A549 (cell line): ENCODE measurements around the gene HMG20B. TPM values are rescaled to one million over a fixed set of nuclear protein-coding genes. Genes with fewer than 3 reads are reported as not detected.

ENCODE experiments used
- ATAC-seq, 2 experiments: fragments of 200-7000 bp in 1 of 2; fragments of >200 bp in 1 of 2; cut with Nextera tagmentation in 1 of 2; cut with Tn5 transposase in 1 of 2; 3 replicates each; pipeline versions ENCODE4 v1.8.0 to v1.9.1; 2018 to 2020; ENCODE audit warnings: mild to moderate bottlenecking in 1 of 2, moderate library complexity in 1 of 2
- CTCF ChIA-PET: fragments of 300-600 bp; sonication (Branson Sonifier 250); formaldehyde crosslinking; extraction: SDS; loops from one replicate; lab custom pipeline; 2021; ENCODE audit warnings: antibody characterized with exemption, inconsistent platforms; lab: Yijun Ruan, JAX
- POLR2A ChIA-PET: fragments of 350-600 bp; formaldehyde crosslinking; extraction: SDS; loops from one replicate; lab custom pipeline; 2021; ENCODE audit warnings: antibody characterized with exemption, inconsistent platforms; lab: Yijun Ruan, JAX
- DNase-seq, 2 experiments: peaks; one replicate each; pipeline versions ENCODE4 v3.0.0 to v3.0.0-alpha.2; 2011 to 2016; ENCODE audit warnings: low read depth in 1 of 2, low spot score in 1 of 2
- FAIRE-seq: peaks from 2 replicates; lab custom pipeline; 2011; peaks lifted over from hg19 to GRCh38; lab: Jason Lieb, UNC
- H3K27ac ChIP-seq, 2 experiments: fragments of >200 bp; sonication (Bioruptor Twin); formaldehyde crosslinking; 3 replicates each; pipeline ENCODE4 v1.5.1; 2016 to 2017
- H3K4me1 ChIP-seq: fragments of >200 bp; sonication (Bioruptor Twin); formaldehyde crosslinking; 3 replicates; pipeline ENCODE4 v1.6.1; 2016
- H3K4me2 ChIP-seq: fragments of >200 bp; sonication (Bioruptor Twin); formaldehyde crosslinking; 3 replicates; pipeline ENCODE4 v1.6.1; 2016
- H3K4me3 ChIP-seq: fragments of >200 bp; sonication (Bioruptor Twin); formaldehyde crosslinking; 3 replicates; pipeline ENCODE4 v1.5.1; 2016
- H3K9me3 ChIP-seq: fragments of >200 bp; sonication (Bioruptor Twin); formaldehyde crosslinking; 3 replicates; pipeline ENCODE4 v1.6.1; 2016
- ATOH8 ChIP-seq: fragments of 250-450 bp; sonication (Bioruptor Pico); IDR thresholded peaks from 2 replicates; pipeline ENCODE4 v1.5.0; 2020; ENCODE audit warnings: low read depth, mild to moderate bottlenecking, moderate library complexity
- CHD4 ChIP-seq: fragments of 200-600 bp; sonication (generic); IDR thresholded peaks from 2 replicates; pipeline ENCODE4 v1.6.1; 2016; ENCODE audit warnings: antibody characterized with exemption, mild to moderate bottlenecking, borderline replicate concordance
- EHF ChIP-seq: fragments of 250-450 bp; sonication (Bioruptor Pico); IDR thresholded peaks from 2 replicates; pipeline ENCODE4 v1.5.0; 2020; ENCODE audit warnings: mild to moderate bottlenecking
- ELK1 ChIP-seq: fragments of 150-350 bp; IDR thresholded peaks from 2 replicates; pipeline ENCODE4 v1.6.1; 2014; ENCODE audit warnings: low read depth, mild to moderate bottlenecking, low read length
- FOSL2 ChIP-seq, 2 experiments: fragments of 450-650 bp in 1 of 2; fragments of >200 bp in 1 of 2; sonication (Bioruptor Twin) in 1 of 2; formaldehyde crosslinking; IDR thresholded peaks; 2 replicates each; pipeline versions ENCODE4 v1.5.0 to v1.6.1; 2016 to 2020; ENCODE audit warnings: mild to moderate bottlenecking in 1 of 2, moderate library complexity in 1 of 2
- HES2 ChIP-seq: fragments of >200 bp; sonication (Bioruptor Twin); formaldehyde crosslinking; IDR thresholded peaks from 2 replicates; pipeline ENCODE4 v1.6.1; 2016
- HMGXB4 ChIP-seq: fragments of 250-450 bp; sonication (Bioruptor Pico); IDR thresholded peaks from 2 replicates; pipeline ENCODE4 v1.5.0; 2021; ENCODE audit warnings: mild to moderate bottlenecking, moderate library complexity, borderline replicate concordance
- HOXB13 ChIP-seq: fragments of 250-450 bp; sonication (Bioruptor Pico); IDR thresholded peaks from 2 replicates; pipeline ENCODE4 v1.5.0; 2020; ENCODE audit warnings: low read depth, mild to moderate bottlenecking, moderate library complexity
- HOXB5 ChIP-seq: fragments of 250-450 bp; sonication (Bioruptor Pico); IDR thresholded peaks from 2 replicates; pipeline ENCODE4 v1.5.0; 2020; ENCODE audit warnings: mild to moderate bottlenecking, moderate library complexity
- MAX ChIP-seq: IDR thresholded peaks from 2 replicates; pipeline ENCODE4 v1.6.1; 2012
- MAZ ChIP-seq: fragments of 150-350 bp; IDR thresholded peaks from 2 replicates; pipeline ENCODE4 v1.6.1; 2014; ENCODE audit warnings: antibody characterized with exemption, low read depth, low read length, borderline replicate concordance
- NPAS2 ChIP-seq: fragments of 250-450 bp; sonication (Bioruptor Pico); IDR thresholded peaks from 2 replicates; pipeline ENCODE4 v1.8.0; 2022; ENCODE audit warnings: mild to moderate bottlenecking, moderate library complexity, borderline replicate concordance
- POLR2AphosphoS2 ChIP-seq: conservative IDR thresholded peaks from 2 replicates; pipeline ENCODE4 v1.6.1; 2012; ENCODE audit warnings: low read length, improper control_type of control experiment, inconsistent platforms
- RAD21 ChIP-seq, 2 experiments: fragments of >200 bp in 1 of 2; sonication (Bioruptor Twin) in 1 of 2; formaldehyde crosslinking in 1 of 2; IDR thresholded peaks in 1 of 2; conservative IDR thresholded peaks in 1 of 2; 2 replicates in 1 of 2; 3 replicates in 1 of 2; pipeline ENCODE4 v1.6.1; 2012 to 2018; ENCODE audit warnings: inconsistent platforms in 1 of 2
- REST ChIP-seq: fragments of 200-600 bp; sonication (generic); IDR thresholded peaks from 2 replicates; pipeline ENCODE4 v1.6.1; 2016; ENCODE audit warnings: antibody characterized with exemption, mild to moderate bottlenecking, moderate library complexity
- ZSCAN20 ChIP-seq: fragments of 250-450 bp; sonication (Bioruptor Pico); IDR thresholded peaks from 2 replicates; pipeline ENCODE4 v1.8.0; 2022; ENCODE audit warnings: mild to moderate bottlenecking, moderate library complexity
- WGBS: methylation state at CpG from one replicate; pipeline ENCODE4 v1.1.6; 2017; ENCODE audit errors: missing lambda C conversion rate; 5-methylcytosine and 5-hydroxymethylcytosine counted together
- polyA plus RNA-seq, 4 experiments: library from polyadenylated mRNA; depleted of rRNA in 3 of 4; stranded (reverse); fragments of >200 nt; fragmentation: RNase III in 1 of 4; extraction: RNeasy Plus Mini Kit Qiagen cat#74134 plus additional on column Dnase treatment in 1 of 4; gene quantifications; 2 replicates in 3 of 4; 3 replicates in 1 of 4; pipeline ENCODE4 v1.2.3, GENCODE V29; 2011 to 2017

HMG20B gene
- polyA plus RNA-seq, 2 of the 4 experiments (the other 2 are of a cell fraction), result 24.2 to 47.1 TPM

- no peak for DNase-seq
- H3K9me3 ChIP-seq, result no peaks in the 10 kb centered on the region
- H3K4me2 ChIP-seq, result no peak overlapping the region
- TF ChIP-seq HOXB5 (no peak), HES2 (no peak), CHD4 (no peak), HOXB13 (CRISPR knock-in tag) (no peak), FOSL2 (IDR thresholded peaks at IDR 0.05) (no peak), FOSL2 (CRISPR knock-in tag; IDR thresholded peaks at IDR 0.05) (no peak), MAZ (no peak), ZSCAN20 (CRISPR knock-in tag) (no peak), POLR2AphosphoS2 (no peak), EHF (CRISPR knock-in tag) (no peak), MAX (no peak), HMGXB4 (CRISPR knock-in tag) (no peak), ELK1 (no peak), RAD21 (conservative IDR thresholded peaks at IDR 0.05 in 1 of 2, IDR thresholded peaks at IDR 0.05 in 1 of 2) (no peak)
- ChIA-PET CTCF (interaction anchor here (1.6 kb wide), 1 partner anchor 18 kb away, joined by 4 read pairs; no protein-coding TSS in a partner anchor), POLR2A (no interaction called here)
- H3K27ac ChIP-seq, result no peak overlapping the region
- no peak for FAIRE-seq
- peak; percentile 4 to 5; a peak in 3 of 6 replicates for ATAC-seq
- H3K4me3 ChIP-seq, result no peak overlapping the region
- H3K4me1 ChIP-seq, result no peaks in the 10 kb centered on the region
- 79% methylated on average over 8 of the region's 27 CpGs for WGBS
Measured at GRCh38 chr19:3536429-3537100, 36.2 kb upstream of the HMG20B start.

GRCh38 chr19:3537101-3537437 is 35.7 kb upstream of the HMG20B start:
- peak overlapping the region in 1 of 2 experiments; percentile 8; a peak in 1 of 6 replicates for H3K27ac ChIP-seq
- no peak for FAIRE-seq
- 80% methylated on average over 5 of the region's 13 CpGs for WGBS
- H3K9me3 ChIP-seq, result no peaks in the 10 kb centered on the region
- H3K4me1 ChIP-seq, result no peaks in the 10 kb centered on the region
- DNase-seq, result no peak
- peak in 1 of 2 experiments; percentile 7; a peak in 3 of 6 replicates for ATAC-seq
- H3K4me2 ChIP-seq, result no peak overlapping the region
- ChIA-PET POLR2A (no interaction called here), CTCF (interaction anchor here (1.6 kb wide), 1 partner anchor 19 kb away, joined by 4 read pairs; no protein-coding TSS in a partner anchor)
- TF ChIP-seq REST (no peak), ATOH8 (CRISPR knock-in tag) (no peak), POLR2AphosphoS2 (no peak), NPAS2 (CRISPR knock-in tag) (no peak), RAD21 (conservative IDR thresholded peaks at IDR 0.05 in 1 of 2, IDR thresholded peaks at IDR 0.05 in 1 of 2) (no peak), FOSL2 (IDR thresholded peaks at IDR 0.05) (no peak), FOSL2 (CRISPR knock-in tag; IDR thresholded peaks at IDR 0.05) (no peak), HES2 (no peak)
- H3K4me3 ChIP-seq, result no peak overlapping the region
